Measurements from ENCODE around the gene FOXJ3. TPM values are rescaled to one million over a fixed set of nuclear protein-coding genes. Genes with fewer than 3 reads are reported as not detected.

The FOXJ3 gene
- total RNA-seq, 1 donor, result 86.7 TPM

- H3K4me3 ChIP-seq (ENCODE audit: low read length), result no peak overlapping the region
- H3K9me3 ChIP-seq (ENCODE audit: low read depth, low read length), result no peaks in the 10 kb centered on the region
- H3K27me3 ChIP-seq (ENCODE audit: insufficient read depth, low read length), result no peaks in the 10 kb centered on the region
- peaks cover 24% of the 10 kb centered on the region for H3K4me1 ChIP-seq (ENCODE audit: insufficient read depth, low read length)
These were observed 11.5 kb downstream of the FOXJ3 start for GRCh38 chr1:42323551-42323950.

GRCh38 chr1:42322577-42322976, 12.5 kb downstream of the FOXJ3 start:
- Histone ChIP-seq H3K27me3 (ENCODE audit: insufficient read depth, low read length) (no peaks in the 10 kb centered on the region), H3K4me3 (ENCODE audit: low read length) (no peak overlapping the region), H3K4me1 (ENCODE audit: insufficient read depth, low read length) (peaks cover 21% of the 10 kb centered on the region), H3K9me3 (ENCODE audit: low read depth, low read length) (no peaks in the 10 kb centered on the region)

GRCh38 chr1:42321731-42322130, 13.3 kb downstream of the FOXJ3 start:
- Histone ChIP-seq H3K4me3 (ENCODE audit: low read length) (no peak overlapping the region), H3K4me1 (ENCODE audit: insufficient read depth, low read length) (peaks cover 26% of the 10 kb centered on the region), H3K27me3 (ENCODE audit: insufficient read depth, low read length) (no peaks in the 10 kb centered on the region), H3K9me3 (ENCODE audit: low read depth, low read length) (no peaks in the 10 kb centered on the region)

- Histone ChIP-seq H3K4me1 (ENCODE audit: insufficient read depth, low read length) (peaks cover 34% of the 10 kb centered on the region), H3K27me3 (ENCODE audit: insufficient read depth, low read length) (no peaks in the 10 kb centered on the region), H3K4me3 (ENCODE audit: low read length) (no peak overlapping the region), H3K9me3 (ENCODE audit: low read depth, low read length) (no peaks in the 10 kb centered on the region)
These were observed 14.3 kb downstream of the FOXJ3 start for GRCh38 chr1:42320708-42321107.

- H3K4me3 ChIP-seq (ENCODE audit: low read length), result no peak overlapping the region
- H3K27me3 ChIP-seq (ENCODE audit: insufficient read depth, low read length), result no peaks in the 10 kb centered on the region
- H3K4me1 ChIP-seq (ENCODE audit: insufficient read depth, low read length), result peaks cover 41% of the 10 kb centered on the region
- H3K9me3 ChIP-seq (ENCODE audit: low read depth, low read length), result no peaks in the 10 kb centered on the region
These were observed 15.1 kb downstream of the FOXJ3 start for GRCh38 chr1:42319871-42320484.

- Histone ChIP-seq H3K4me3 (ENCODE audit: low read length) (no peak overlapping the region), H3K9me3 (ENCODE audit: low read depth, low read length) (no peaks in the 10 kb centered on the region), H3K4me1 (ENCODE audit: insufficient read depth, low read length) (peaks cover 45% of the 10 kb centered on the region), H3K27me3 (ENCODE audit: insufficient read depth, low read length) (no peaks in the 10 kb centered on the region)
These were observed 15.7 kb downstream of the FOXJ3 start for GRCh38 chr1:42319128-42319851.

- Histone ChIP-seq H3K4me1 (ENCODE audit: insufficient read depth, low read length) (peaks cover 49% of the 10 kb centered on the region), H3K4me3 (ENCODE audit: low read length) (no peak overlapping the region), H3K27me3 (ENCODE audit: insufficient read depth, low read length) (no peaks in the 10 kb centered on the region), H3K9me3 (ENCODE audit: low read depth, low read length) (no peaks in the 10 kb centered on the region)
These were observed 16.4 kb downstream of the FOXJ3 start for GRCh38 chr1:42318601-42319000.

- Histone ChIP-seq H3K9me3 (ENCODE audit: low read depth, low read length) (no peaks in the 10 kb centered on the region), H3K4me3 (ENCODE audit: low read length) (no peak overlapping the region), H3K27me3 (ENCODE audit: insufficient read depth, low read length) (no peaks in the 10 kb centered on the region), H3K4me1 (ENCODE audit: insufficient read depth, low read length) (peaks cover 59% of the 10 kb centered on the region)
These were observed 17.7 kb downstream of the FOXJ3 start for GRCh38 chr1:42317308-42317707.

- H3K4me1 ChIP-seq (ENCODE audit: insufficient read depth, low read length), result peaks cover 62% of the 10 kb centered on the region
These were observed 18.7 kb downstream of the FOXJ3 start for GRCh38 chr1:42316292-42316691.

GRCh38 chr1:42315500-42315899, 19.5 kb downstream of the FOXJ3 start:
- Histone ChIP-seq H3K4me1 (ENCODE audit: insufficient read depth, low read length) (peaks cover 59% of the 10 kb centered on the region), H3K9me3 (ENCODE audit: low read depth, low read length) (no peaks in the 10 kb centered on the region), H3K4me3 (ENCODE audit: low read length) (no peak overlapping the region), H3K27me3 (ENCODE audit: insufficient read depth, low read length) (no peaks in the 10 kb centered on the region)

More at GRCh38 chr1:42316292-42316691, 18.7 kb downstream of the FOXJ3 start:
- no peaks in the 10 kb centered on the region for H3K9me3 ChIP-seq (ENCODE audit: low read depth, low read length)
- H3K27me3 ChIP-seq (ENCODE audit: insufficient read depth, low read length), result no peaks in the 10 kb centered on the region
- H3K4me3 ChIP-seq (ENCODE audit: low read length), result no peak overlapping the region

DNA sequence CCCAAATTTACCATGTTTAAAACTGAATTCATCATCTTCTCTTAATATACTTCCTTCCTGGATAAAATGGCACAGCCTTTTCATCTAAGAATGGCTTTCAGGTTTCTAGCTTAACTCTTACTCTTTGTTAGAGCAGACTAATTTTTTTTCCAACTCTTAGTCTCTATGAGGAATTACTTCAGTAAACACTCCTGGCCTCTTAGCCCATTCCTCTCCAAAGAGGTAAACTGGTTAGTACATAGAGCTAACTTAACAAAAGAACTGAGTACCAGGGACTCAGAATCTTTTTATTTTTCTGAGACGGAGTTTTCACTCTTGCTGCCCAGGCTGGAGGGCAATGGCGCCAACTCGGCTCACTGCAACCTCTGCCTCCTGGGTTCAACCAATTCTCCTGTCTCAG, 21.1 kb downstream of the FOXJ3 start:
- no peak overlapping the region for H3K4me3 ChIP-seq (ENCODE audit: low read length)
- no peaks in the 10 kb centered on the region for H3K27me3 ChIP-seq (ENCODE audit: insufficient read depth, low read length)
- H3K9me3 ChIP-seq (ENCODE audit: low read depth, low read length), result no peaks in the 10 kb centered on the region
- peaks cover 49% of the 10 kb centered on the region for H3K4me1 ChIP-seq (ENCODE audit: insufficient read depth, low read length)

DNA sequence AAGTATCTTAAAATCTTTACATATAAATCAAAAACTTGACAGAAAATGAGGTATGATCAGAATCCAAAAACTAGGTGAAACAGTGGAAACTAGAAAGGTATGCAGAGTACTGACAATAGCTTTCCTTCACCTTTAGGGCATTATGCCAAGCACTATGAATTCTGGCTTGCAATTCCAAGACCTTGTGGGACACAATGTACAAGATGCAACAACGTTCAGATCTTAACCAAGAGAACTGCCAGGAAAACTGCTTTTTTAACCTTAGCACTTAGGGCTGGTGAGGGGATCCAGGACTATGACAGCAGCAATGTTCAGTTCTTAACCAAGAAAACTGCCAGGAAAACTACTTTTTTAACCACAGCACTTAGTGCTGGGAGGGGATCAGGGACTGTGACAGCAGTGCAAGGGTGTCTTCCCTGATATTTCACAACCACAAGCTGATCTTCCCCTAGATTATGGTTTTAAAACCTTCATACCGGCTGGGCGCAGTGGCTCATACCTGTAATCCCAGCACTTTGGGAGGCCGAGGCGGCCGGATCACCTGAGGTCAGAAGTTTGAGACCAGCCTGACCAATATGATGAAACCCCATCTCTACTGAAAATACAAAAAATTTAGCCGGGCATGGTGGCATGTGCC, 22.3 kb downstream of the FOXJ3 start:
- Histone ChIP-seq H3K4me1 (ENCODE audit: insufficient read depth, low read length) (peaks cover 44% of the 10 kb centered on the region), H3K4me3 (ENCODE audit: low read length) (no peak overlapping the region), H3K9me3 (ENCODE audit: low read depth, low read length) (no peaks in the 10 kb centered on the region), H3K27me3 (ENCODE audit: insufficient read depth, low read length) (no peaks in the 10 kb centered on the region)

DNA sequence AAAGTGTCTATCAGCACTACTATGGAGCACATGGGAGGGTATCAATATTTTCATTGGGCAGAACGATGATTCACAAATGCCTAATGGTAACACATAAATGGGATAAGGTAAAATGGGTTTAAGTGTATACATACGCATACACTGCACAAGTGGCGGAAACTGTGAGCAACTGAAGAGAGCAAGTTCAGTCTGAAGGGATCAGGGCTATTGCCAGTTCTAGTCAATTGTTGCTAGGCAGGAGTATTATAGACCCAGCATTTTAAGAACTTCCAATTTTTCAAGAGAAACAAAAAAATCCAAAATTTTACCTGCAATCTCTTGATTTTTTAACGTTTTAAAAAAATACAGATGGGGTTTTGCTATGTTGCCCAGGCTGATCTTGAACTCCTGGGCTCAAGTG, 23.1 kb downstream of the FOXJ3 start:
- H3K9me3 ChIP-seq (ENCODE audit: low read depth, low read length), result no peaks in the 10 kb centered on the region
- no peaks in the 10 kb centered on the region for H3K27me3 ChIP-seq (ENCODE audit: insufficient read depth, low read length)
- peaks cover 40% of the 10 kb centered on the region for H3K4me1 ChIP-seq (ENCODE audit: insufficient read depth, low read length)
- H3K4me3 ChIP-seq (ENCODE audit: low read length), result no peak overlapping the region

DNA sequence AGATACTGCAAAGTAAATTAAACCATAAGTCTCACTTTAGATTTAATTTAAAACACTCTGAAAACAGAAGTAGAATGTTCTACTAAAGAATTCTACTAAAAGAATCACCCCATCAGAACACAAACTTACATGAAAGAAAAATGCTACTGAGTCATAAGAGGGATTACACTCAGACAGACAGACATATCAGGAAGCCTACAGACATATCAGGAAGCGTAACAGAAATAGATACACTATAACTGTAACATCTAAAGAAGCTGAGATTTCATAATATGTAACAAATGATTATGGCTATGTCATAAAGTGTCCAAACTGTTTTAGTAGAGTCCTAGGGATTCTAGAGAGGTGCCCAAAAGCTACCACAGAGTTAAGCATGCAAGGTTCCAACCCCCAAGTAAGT, 23.9 kb downstream of the FOXJ3 start:
- no peaks in the 10 kb centered on the region for H3K9me3 ChIP-seq (ENCODE audit: low read depth, low read length)
- H3K4me3 ChIP-seq (ENCODE audit: low read length), result no peak overlapping the region
- H3K4me1 ChIP-seq (ENCODE audit: insufficient read depth, low read length), result peaks cover 33% of the 10 kb centered on the region
- H3K27me3 ChIP-seq (ENCODE audit: insufficient read depth, low read length), result no peaks in the 10 kb centered on the region

- Histone ChIP-seq H3K9me3 (ENCODE audit: low read depth, low read length) (no peaks in the 10 kb centered on the region), H3K4me3 (ENCODE audit: low read length) (no peak overlapping the region), H3K27me3 (ENCODE audit: insufficient read depth, low read length) (no peaks in the 10 kb centered on the region), H3K4me1 (ENCODE audit: insufficient read depth, low read length) (peaks cover under 1% of the 10 kb centered on the region)
These were observed 28.1 kb downstream of the FOXJ3 start for GRCh38 chr1:42306977-42307376.
